HepG2 (cell line): Measurements from ENCODE around the gene PPM1E. TPM values are rescaled to one million over a fixed set of nuclear protein-coding genes. Genes with fewer than 3 reads are reported as not detected.

Source experiments
- ATAC-seq: fragments of 200-7000 bp; cut with Tn5 transposase; 3 replicates; pipeline ENCODE4 v1.9.1; 2020; ENCODE audit warnings: mild to moderate bottlenecking, moderate library complexity
- BruUV-seq: library from RNA; stranded (reverse); fragments of 400-500 nt; replicated peaks from 2 replicates; lab custom pipeline; 2021; lab: Mats Ljungman, UMichigan
- CTCF ChIA-PET: fragments of 300-600 bp; formaldehyde crosslinking; extraction: SDS; loops from one replicate; lab custom pipeline; 2021; ENCODE audit warnings: low total read pairs, inconsistent platforms, low intra/inter-chr PET ratio; lab: Yijun Ruan, JAX
- POLR2A ChIA-PET: fragments of 350-600 bp; sonication (Branson Sonifier 250); formaldehyde crosslinking; loops from one replicate; lab custom pipeline; 2020; ENCODE audit warnings: antibody characterized with exemption, inconsistent platforms; lab: Yijun Ruan, JAX
- DNase-seq: peaks from one replicate; pipeline ENCODE4 v3.0.0-alpha.2; 2015; ENCODE audit warnings: low spot score
- FAIRE-seq: peaks from 3 replicates; lab custom pipeline; 2011; peaks lifted over from hg19 to GRCh38; lab: Jason Lieb, UNC
- H2AFZ ChIP-seq: one replicate; pipeline ENCODE4 v1.6.1; 2011; ENCODE audit warnings: low read length, inconsistent platforms
- H3K27ac ChIP-seq: fragments of 300-600 bp; 3 replicates; pipeline ENCODE4 v1.8.0; 2011; ENCODE audit warnings: mixed run types, mild to moderate bottlenecking, mixed read lengths, low read length, inconsistent platforms; ENCODE audit not compliant: insufficient read depth; ENCODE audit errors: extremely low read length
- H3K27me3 ChIP-seq, 2 experiments: fragments of 200-600 bp in 1 of 2; 2 replicates in 1 of 2; 3 replicates in 1 of 2; pipeline versions ENCODE4 v1.6.0 to v1.8.0; 2011; ENCODE audit warnings: low read length in 2 of 2, mild to moderate bottlenecking in 2 of 2, moderate library complexity in 2 of 2, inconsistent platforms in 1 of 2; ENCODE audit not compliant: insufficient read depth in 2 of 2, control insufficient read depth in 1 of 2
- H3K36me3 ChIP-seq, 2 experiments: fragments of 200-600 bp in 1 of 2; replicated peaks in 1 of 2; 2 replicates in 1 of 2; 3 replicates in 1 of 2; pipeline versions ENCODE4 v1.5.1 to v1.8.0; 2011; ENCODE audit warnings: low read length in 2 of 2, inconsistent platforms in 1 of 2; ENCODE audit not compliant: insufficient read depth in 2 of 2, control insufficient read depth in 1 of 2
- H3K4me1 ChIP-seq: 2 replicates; pipeline ENCODE4 v1.5.1; 2012; ENCODE audit warnings: low read length, inconsistent platforms; ENCODE audit not compliant: insufficient read depth
- H3K4me2 ChIP-seq: 2 replicates; pipeline ENCODE4 v1.6.0; 2011; ENCODE audit warnings: low read depth, low read length, inconsistent platforms
- H3K4me3 ChIP-seq, 3 experiments: fragments of 200-600 bp in 1 of 3; sonication (generic), shearing (Covaris generic) in 1 of 3; replicated peaks in 1 of 3; 2 replicates each; pipeline ENCODE4 v1.5.1; 2011 to 2016; ENCODE audit warnings: low read length in 3 of 3, inconsistent platforms in 2 of 3, low read depth in 2 of 3, mild to moderate bottlenecking in 2 of 3, control low read depth in 1 of 3, mixed read lengths in 1 of 3; ENCODE audit not compliant: insufficient read depth in 1 of 3
- H3K79me2 ChIP-seq: one replicate; pipeline ENCODE4 v1.6.1; 2011; ENCODE audit warnings: low read length, inconsistent platforms; ENCODE audit not compliant: insufficient read depth
- H3K9ac ChIP-seq: 2 replicates; pipeline ENCODE4 v1.6.0; 2011; ENCODE audit warnings: mild to moderate bottlenecking, low read depth, low read length, inconsistent platforms; ENCODE audit not compliant: insufficient read depth
- H3K9me3 ChIP-seq: 2 replicates; pipeline ENCODE4 v1.5.1; 2012; ENCODE audit warnings: mild to moderate bottlenecking, low read length
- H4K20me1 ChIP-seq: 2 replicates; pipeline ENCODE4 v1.6.0; 2011; ENCODE audit warnings: inconsistent platforms, mild to moderate bottlenecking, low read length, moderate library complexity; ENCODE audit not compliant: insufficient read depth
- EZH2 ChIP-seq: conservative IDR thresholded peaks from 2 replicates; pipeline ENCODE4 v1.6.1; 2012; ENCODE audit warnings: mild to moderate bottlenecking, low read depth, low read length, moderate library complexity
- HOXA7 ChIP-seq: sonication (generic); formaldehyde crosslinking; IDR thresholded peaks from 2 replicates; pipeline ENCODE4 v1.8.1; 2022; ENCODE audit warnings: mild to moderate bottlenecking, missing genetic modification reagents, moderate library complexity
- PITX1 ChIP-seq: sonication (generic); formaldehyde crosslinking; IDR thresholded peaks from 2 replicates; pipeline ENCODE4 v1.5.1; 2020; ENCODE audit warnings: mild to moderate bottlenecking, missing genetic modification reagents
- REPIN1 ChIP-seq: sonication (generic); formaldehyde crosslinking; IDR thresholded peaks from 2 replicates; pipeline ENCODE4 v1.8.0; 2022; ENCODE audit warnings: missing genetic modification reagents, low read depth, mild to moderate bottlenecking, borderline replicate concordance
- SATB2 ChIP-seq: sonication (generic); formaldehyde crosslinking; IDR thresholded peaks from 2 replicates; pipeline ENCODE4 v1.5.0; 2020; ENCODE audit warnings: missing genetic modification reagents
- TOPORS ChIP-seq: sonication (generic); formaldehyde crosslinking; IDR thresholded peaks from 2 replicates; pipeline ENCODE4 v1.8.0; 2023; ENCODE audit warnings: mild to moderate bottlenecking, missing genetic modification reagents
- ZNF326 ChIP-seq: sonication (generic); formaldehyde crosslinking; IDR thresholded peaks from 2 replicates; pipeline ENCODE4 v1.4.0; 2020; ENCODE audit warnings: missing genetic modification reagents, borderline replicate concordance
- ZNF572 ChIP-seq: sonication (generic); formaldehyde crosslinking; IDR thresholded peaks from 2 replicates; pipeline ENCODE4 v1.5.1; 2020; ENCODE audit warnings: mild to moderate bottlenecking, missing genetic modification reagents
- ZNF614 ChIP-seq: IDR thresholded peaks from 2 replicates; pipeline ENCODE4 v1.6.1; 2018; ENCODE audit warnings: missing biosample characterization, missing genetic modification reagents, inconsistent platforms, borderline replicate concordance
- ZNF670 ChIP-seq: sonication (generic); formaldehyde crosslinking; IDR thresholded peaks from 2 replicates; pipeline ENCODE4 v1.8.0; 2022; ENCODE audit warnings: mild to moderate bottlenecking, missing genetic modification reagents, borderline replicate concordance
- WGBS: methylation state at CpG from one replicate; pipeline ENCODE4 v1.1.6; 2017; ENCODE audit warnings: low lambda C conversion rate; 5-methylcytosine and 5-hydroxymethylcytosine counted together
- in situ Hi-C: cut with HindIII; loops from 2 replicates; pipeline ENCODE4 v1.10.0; 2017; ENCODE audit warnings: low pct_unique_long_range_greater_than_20kb; ENCODE audit not compliant: extremely low pct_ligation_motif_present
- intact Hi-C: fragments of 100-400 bp; cut with micrococcal nuclease; formaldehyde crosslinking; loops from one replicate; pipeline ENCODE4 v1.10.0; 2022; ENCODE audit not compliant: unreplicated experiment
- polyA plus RNA-seq, 8 experiments: library from polyadenylated mRNA; depleted of rRNA in 3 of 8; stranded (reverse) in 7 of 8; unstranded in 1 of 8; fragments of >200 nt; fragmentation: Illumina TruSeq in 4 of 8; extraction: Trizol in 4 of 8; gene quantifications; 2 replicates each; pipeline versions ENCODE4 v1.2.1 to v1.2.3, GENCODE V29; 2011 to 2016; ENCODE audit warnings: low read depth in 4 of 8, missing spikeins in 1 of 8, mixed read lengths in 1 of 8; ENCODE audit not compliant: insufficient read depth in 1 of 8
- total RNA-seq, 5 experiments: library from RNA; depleted of rRNA; stranded (reverse); fragments of >200 nt; fragmentation: Illumina TruSeq; extraction: Trizol; gene quantifications; 2 replicates each; pipeline ENCODE4 v1.2.3, GENCODE V29; 2016; ENCODE audit warnings: low read depth in 1 of 5
- TF ChIP-seq, protein P1 (sequence below): sonication (generic); formaldehyde crosslinking; IDR thresholded peaks from 2 replicates; pipeline ENCODE4 v1.8.0; 2022; ENCODE audit warnings: low read depth, missing genetic modification reagents
- TF ChIP-seq, protein P2 (sequence below): sonication (generic); formaldehyde crosslinking; IDR thresholded peaks from 2 replicates; pipeline ENCODE4 v1.4.0; 2020; ENCODE audit warnings: missing genetic modification reagents
- TF ChIP-seq, protein P3 (sequence below): sonication (generic); formaldehyde crosslinking; IDR thresholded peaks from 2 replicates; pipeline ENCODE4 v1.8.0; 2022; ENCODE audit warnings: missing genetic modification reagents, mild to moderate bottlenecking, moderate library complexity, borderline replicate concordance
- TF ChIP-seq, protein P4 (sequence below): sonication (generic); formaldehyde crosslinking; IDR thresholded peaks from 2 replicates; pipeline ENCODE4 v1.9.0; 2022; ENCODE audit warnings: missing genetic modification reagents, mild to moderate bottlenecking, borderline replicate concordance

The PPM1E gene
- total and polyA plus RNA-seq, 2 of the 13 experiments (the other 11 are each of a cell fraction or from before 2014, with no cell fraction given) = 0.15 TPM; not detected in 1

DNA sequence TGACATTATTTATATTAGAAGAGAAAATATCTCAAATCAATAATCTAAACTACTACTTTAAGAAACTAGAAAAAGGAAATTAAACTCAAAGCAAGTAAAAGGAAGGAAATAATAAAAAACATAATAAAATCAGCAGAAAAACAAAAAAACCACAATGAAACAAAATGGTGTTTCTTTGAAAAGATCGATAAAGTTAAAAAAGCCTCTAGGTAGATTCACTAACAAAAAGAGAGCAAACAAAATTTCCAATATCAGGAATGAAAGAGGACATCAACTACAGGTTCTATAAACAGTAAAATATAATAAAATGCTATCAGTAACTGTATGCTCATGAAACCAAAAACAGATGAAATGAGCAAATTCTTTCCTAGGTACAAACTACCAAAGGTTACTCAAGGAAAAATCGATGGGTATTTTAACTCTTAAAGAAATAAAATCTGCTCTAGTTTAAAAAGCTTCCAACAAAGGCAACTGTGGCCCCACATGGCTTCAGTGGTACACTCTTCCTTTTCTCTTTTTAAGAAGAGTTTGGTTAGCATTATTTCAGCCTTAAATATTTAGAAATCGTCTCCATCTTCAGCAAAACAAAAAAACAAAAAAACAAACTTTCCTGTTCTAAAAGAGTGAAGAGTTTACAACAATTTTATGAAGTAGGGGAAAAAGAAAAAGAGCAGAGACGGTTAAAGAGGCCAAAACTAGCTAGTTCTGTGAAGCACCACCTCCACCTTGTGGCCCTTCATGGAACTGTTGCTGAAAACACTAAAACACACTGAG, 248.9 kb downstream of the PPM1E start (continued):
- TF ChIP-seq, protein P1, sequence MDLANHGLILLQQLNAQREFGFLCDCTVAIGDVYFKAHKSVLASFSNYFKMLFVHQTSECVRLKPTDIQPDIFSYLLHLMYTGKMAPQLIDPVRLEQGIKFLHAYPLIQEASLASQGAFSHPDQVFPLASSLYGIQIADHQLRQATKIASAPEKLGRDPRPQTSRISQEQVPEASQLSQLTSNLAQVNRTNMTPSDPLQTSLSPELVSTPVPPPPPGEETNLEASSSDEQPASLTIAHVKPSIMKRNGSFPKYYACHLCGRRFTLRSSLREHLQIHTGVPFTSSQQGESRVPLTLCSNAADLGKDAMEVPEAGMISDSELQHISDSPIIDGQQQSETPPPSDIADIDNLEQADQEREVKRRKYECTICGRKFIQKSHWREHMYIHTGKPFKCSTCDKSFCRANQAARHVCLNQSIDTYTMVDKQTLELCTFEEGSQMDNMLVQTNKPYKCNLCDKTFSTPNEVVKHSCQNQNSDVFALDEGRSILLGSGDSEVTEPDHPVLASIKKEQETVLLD (CRISPR knock-in tag) = no peak

DNA sequence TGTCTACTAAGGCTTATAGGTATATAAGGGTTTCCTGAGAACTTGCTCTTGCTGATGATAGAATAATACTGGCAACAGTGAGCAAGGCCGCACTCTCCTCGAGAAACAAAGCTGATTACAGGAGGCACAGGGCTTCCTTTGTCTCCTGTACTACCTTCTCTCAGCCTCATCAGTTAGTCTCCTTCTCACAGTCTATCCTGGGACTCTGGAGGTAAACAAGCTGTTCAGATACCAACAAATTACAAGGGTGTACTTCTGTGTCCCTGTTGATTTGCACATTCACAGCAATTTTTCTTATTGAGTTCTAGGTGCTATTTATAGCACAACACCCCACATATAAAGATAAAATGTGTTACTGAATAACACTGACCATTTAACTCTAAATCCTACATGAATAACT, 252.3 kb downstream of the PPM1E start:
- ATAC-seq (no peak), FAIRE-seq (no peak), DNase-seq (no peak)
- CTCF ChIA-PET = no interaction called here
- no peaks in the 10 kb centered on the region for H3K79me2 ChIP-seq
- POLR2A ChIA-PET = no interaction called here
- WGBS = 87% methylated on average over 2 of the region's 2 CpGs
- in situ Hi-C loops = loop anchor here (5.0 kb wide), 1 partner anchor 421 kb away; no protein-coding TSS in a partner anchor
- no TSS peak for BruUV-seq
- no peak overlapping the region for H3K4me3 ChIP-seq
- H3K4me1 ChIP-seq = no peaks in the 10 kb centered on the region
- no peak overlapping the region for H2AFZ ChIP-seq
- no peak overlapping the region for H3K4me2 ChIP-seq
- H3K9me3 ChIP-seq = no peaks in the 10 kb centered on the region
- intact Hi-C loops = loop anchor here (10.0 kb wide), 1 partner anchor 433 kb away; no protein-coding TSS in a partner anchor
- H3K36me3 ChIP-seq = peaks cover 4 to 25% of the 10 kb centered on the region in 2 experiments; a peak in 4 of 5 replicates
- H4K20me1 ChIP-seq = no peaks in the 10 kb centered on the region
- no peaks in the 10 kb centered on the region for H3K27me3 ChIP-seq
- H3K9ac ChIP-seq = no peak overlapping the region
- TF ChIP-seq HOXA7 (CRISPR knock-in tag) (no peak), REPIN1 (no peak), TOPORS (CRISPR knock-in tag) (no peak), EZH2 (no peak), ZNF326 (CRISPR knock-in tag) (no peak), PITX1 (no peak), ZNF614 (CRISPR knock-in tag) (no peak), SATB2 (CRISPR knock-in tag) (no peak), ZNF572 (no peak), ZNF670 (CRISPR knock-in tag) (no peak)
- TF ChIP-seq, protein P2, sequence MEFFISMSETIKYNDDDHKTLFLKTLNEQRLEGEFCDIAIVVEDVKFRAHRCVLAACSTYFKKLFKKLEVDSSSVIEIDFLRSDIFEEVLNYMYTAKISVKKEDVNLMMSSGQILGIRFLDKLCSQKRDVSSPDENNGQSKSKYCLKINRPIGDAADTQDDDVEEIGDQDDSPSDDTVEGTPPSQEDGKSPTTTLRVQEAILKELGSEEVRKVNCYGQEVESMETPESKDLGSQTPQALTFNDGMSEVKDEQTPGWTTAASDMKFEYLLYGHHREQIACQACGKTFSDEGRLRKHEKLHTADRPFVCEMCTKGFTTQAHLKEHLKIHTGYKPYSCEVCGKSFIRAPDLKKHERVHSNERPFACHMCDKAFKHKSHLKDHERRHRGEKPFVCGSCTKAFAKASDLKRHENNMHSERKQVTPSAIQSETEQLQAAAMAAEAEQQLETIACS (CRISPR knock-in tag) = no peak
- TF ChIP-seq, protein P3, sequence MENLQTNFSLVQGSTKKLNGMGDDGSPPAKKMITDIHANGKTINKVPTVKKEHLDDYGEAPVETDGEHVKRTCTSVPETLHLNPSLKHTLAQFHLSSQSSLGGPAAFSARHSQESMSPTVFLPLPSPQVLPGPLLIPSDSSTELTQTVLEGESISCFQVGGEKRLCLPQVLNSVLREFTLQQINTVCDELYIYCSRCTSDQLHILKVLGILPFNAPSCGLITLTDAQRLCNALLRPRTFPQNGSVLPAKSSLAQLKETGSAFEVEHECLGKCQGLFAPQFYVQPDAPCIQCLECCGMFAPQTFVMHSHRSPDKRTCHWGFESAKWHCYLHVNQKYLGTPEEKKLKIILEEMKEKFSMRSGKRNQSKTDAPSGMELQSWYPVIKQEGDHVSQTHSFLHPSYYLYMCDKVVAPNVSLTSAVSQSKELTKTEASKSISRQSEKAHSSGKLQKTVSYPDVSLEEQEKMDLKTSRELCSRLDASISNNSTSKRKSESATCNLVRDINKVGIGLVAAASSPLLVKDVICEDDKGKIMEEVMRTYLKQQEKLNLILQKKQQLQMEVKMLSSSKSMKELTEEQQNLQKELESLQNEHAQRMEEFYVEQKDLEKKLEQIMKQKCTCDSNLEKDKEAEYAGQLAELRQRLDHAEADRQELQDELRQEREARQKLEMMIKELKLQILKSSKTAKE (CRISPR knock-in tag) = no peak
- TF ChIP-seq, protein P4, sequence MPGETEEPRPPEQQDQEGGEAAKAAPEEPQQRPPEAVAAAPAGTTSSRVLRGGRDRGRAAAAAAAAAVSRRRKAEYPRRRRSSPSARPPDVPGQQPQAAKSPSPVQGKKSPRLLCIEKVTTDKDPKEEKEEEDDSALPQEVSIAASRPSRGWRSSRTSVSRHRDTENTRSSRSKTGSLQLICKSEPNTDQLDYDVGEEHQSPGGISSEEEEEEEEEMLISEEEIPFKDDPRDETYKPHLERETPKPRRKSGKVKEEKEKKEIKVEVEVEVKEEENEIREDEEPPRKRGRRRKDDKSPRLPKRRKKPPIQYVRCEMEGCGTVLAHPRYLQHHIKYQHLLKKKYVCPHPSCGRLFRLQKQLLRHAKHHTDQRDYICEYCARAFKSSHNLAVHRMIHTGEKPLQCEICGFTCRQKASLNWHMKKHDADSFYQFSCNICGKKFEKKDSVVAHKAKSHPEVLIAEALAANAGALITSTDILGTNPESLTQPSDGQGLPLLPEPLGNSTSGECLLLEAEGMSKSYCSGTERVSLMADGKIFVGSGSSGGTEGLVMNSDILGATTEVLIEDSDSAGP (CRISPR knock-in tag) = no peak
- no peak overlapping the region for H3K27ac ChIP-seq
